ES-I3 (cell line): ENCODE measurements around the gene WRAP73.

Source experiments
- H3K36me3 ChIP-seq: 2 replicates; pipeline ENCODE4 v1.6.1; 2013; ENCODE audit warnings: mild to moderate bottlenecking, low read length, control low read depth, moderate library complexity; ENCODE audit not compliant: insufficient read depth
- H3K4me1 ChIP-seq: 2 replicates; pipeline ENCODE4 v1.6.1; 2013; ENCODE audit warnings: mild to moderate bottlenecking, control low read depth, low read length; ENCODE audit not compliant: insufficient read depth
- H3K9ac ChIP-seq: 2 replicates; pipeline ENCODE4 v1.6.1; 2013; ENCODE audit warnings: low read depth, mild to moderate bottlenecking, low read length, moderate library complexity
- H3K9me3 ChIP-seq: 2 replicates; pipeline ENCODE4 v1.6.1; 2013; ENCODE audit warnings: mild to moderate bottlenecking, low read length, moderate library complexity; ENCODE audit not compliant: control insufficient read depth, insufficient read depth

The WRAP73 gene

DNA sequence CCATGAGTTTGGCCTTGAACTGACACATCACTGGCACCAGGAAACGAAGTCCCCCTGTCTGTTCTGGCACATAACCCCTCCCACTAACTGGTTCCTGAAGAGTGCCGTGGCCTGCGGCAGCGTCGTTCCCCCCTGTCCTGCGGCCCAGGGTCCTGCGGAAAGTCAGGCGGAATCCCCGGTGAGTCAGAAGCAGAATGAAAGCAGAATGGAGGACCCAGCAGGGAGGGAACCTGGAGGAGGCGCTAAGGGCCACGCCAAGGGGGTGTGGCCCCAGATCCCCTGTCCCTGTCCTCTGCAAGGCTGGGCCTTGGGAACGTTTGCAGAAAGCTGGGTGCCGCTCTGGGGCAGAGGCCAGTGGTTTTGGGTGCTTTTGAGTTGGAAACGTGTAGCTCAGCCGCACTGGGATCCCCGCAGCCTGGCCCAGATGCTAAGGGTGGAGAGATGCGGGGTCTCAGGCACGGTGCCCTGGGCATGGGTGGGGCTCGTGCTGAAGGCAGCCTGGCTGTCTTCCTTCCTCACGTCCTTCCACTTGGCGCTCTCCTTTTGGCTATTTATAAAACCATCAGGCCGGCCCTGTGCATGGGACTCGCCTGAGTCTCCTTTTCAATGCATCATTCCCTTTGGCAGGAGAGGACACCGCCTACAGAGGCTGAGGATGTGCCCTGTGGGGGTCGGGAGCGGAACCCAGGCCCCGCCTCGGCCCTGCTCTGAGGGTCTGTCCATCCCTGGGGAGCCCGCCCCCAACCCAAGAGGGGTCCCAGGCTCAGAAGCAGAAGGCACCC is 38.6 kb upstream of the WRAP73 start:
- Histone ChIP-seq H3K9me3 (no peaks in the 10 kb centered on the region), H3K4me1 (peaks cover 16% of the 10 kb centered on the region; the same call in 1 of the 2 replicates), H3K36me3 (no peaks in the 10 kb centered on the region), H3K9ac (no peak overlapping the region)

GRCh38 chr1:3687504-3687903 is 37.6 kb upstream of the WRAP73 start:
- H3K36me3 ChIP-seq: no peaks in the 10 kb centered on the region

GRCh38 chr1:3685906-3686305 is 36.0 kb upstream of the WRAP73 start:
- Histone ChIP-seq H3K9ac (no peak overlapping the region), H3K9me3 (no peaks in the 10 kb centered on the region), H3K4me1 (peaks cover 16% of the 10 kb centered on the region; the same call in 1 of the 2 replicates), H3K36me3 (no peaks in the 10 kb centered on the region)

More at GRCh38 chr1:3687504-3687903, 37.6 kb upstream of the WRAP73 start:
- Histone ChIP-seq H3K4me1 (peaks cover 16% of the 10 kb centered on the region; the same call in 1 of the 2 replicates), H3K9me3 (no peaks in the 10 kb centered on the region), H3K9ac (no peak overlapping the region)

DNA sequence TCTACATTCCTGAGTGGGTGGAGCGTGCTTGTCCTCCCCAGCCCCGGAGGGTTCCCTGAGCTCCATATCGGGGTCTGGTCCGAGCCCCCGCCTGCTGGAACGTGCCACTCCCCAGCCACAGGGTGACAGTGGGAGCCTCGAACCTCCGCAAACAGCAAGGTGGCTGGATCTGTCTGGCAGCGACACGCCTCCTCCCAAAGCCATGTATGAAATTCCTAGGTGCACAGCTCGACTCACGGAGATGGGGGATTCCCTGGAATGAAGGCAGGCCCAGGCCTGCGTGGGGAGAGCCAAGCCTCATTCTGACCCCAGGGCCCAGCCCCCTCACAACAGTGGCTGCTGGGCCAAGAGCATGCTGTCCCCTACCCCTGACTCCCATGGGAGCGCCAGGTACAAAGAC is 35.3 kb upstream of the WRAP73 start:
- H3K9ac ChIP-seq: no peak overlapping the region
- H3K36me3 ChIP-seq: no peaks in the 10 kb centered on the region
- H3K4me1 ChIP-seq: peaks cover 16% of the 10 kb centered on the region; the same call in 1 of the 2 replicates

DNA sequence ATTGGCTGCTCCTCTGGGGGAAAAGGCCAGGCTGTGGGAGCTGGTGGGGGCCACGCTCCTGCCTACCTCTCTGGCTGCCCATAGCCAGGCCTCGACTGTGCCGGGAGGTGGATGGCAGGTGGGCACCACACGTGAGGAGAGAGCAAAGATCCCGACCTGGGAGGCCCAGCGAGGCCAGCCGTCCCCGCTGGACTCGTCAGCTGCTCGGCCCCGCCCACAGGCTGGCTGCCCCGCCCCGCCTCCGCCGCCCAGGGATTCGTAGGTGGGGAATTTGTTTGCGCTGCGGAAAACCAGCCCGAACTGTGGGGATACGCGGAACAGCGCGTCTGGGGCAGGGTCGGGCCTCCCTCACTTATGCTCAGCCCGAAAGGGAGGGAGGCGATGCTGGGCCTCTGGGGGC is 34.1 kb upstream of the WRAP73 start:
- Histone ChIP-seq H3K36me3 (no peaks in the 10 kb centered on the region), H3K4me1 (peaks cover 11% of the 10 kb centered on the region; the same call in 1 of the 2 replicates), H3K9ac (no peak overlapping the region), H3K9me3 (no peaks in the 10 kb centered on the region)

More for the DNA sequence above, 35.3 kb upstream of the WRAP73 start:
- no peaks in the 10 kb centered on the region for H3K9me3 ChIP-seq

DNA sequence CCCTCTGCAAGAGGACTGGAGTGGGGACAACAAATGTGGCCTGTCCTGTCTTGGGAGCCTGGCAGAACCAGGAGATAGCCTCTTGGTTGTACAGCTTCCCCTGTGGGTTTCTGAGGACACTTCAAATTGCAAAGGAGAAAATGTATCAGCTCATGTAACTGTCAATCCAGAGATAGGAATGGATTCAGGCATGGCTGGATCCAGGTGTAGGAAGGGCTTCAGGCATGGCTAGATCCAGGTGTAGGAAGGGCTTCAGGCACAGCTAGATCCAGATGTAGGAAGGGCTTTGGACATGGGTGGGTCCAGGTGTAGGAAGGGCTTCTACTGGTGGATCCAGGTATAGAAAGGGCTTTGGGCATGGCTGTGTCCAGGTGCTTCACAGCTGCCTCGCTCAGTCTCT is 33.3 kb upstream of the WRAP73 start:
- no peaks in the 10 kb centered on the region for H3K9me3 ChIP-seq
- no peak overlapping the region for H3K9ac ChIP-seq
- peaks cover 6% of the 10 kb centered on the region; the same call in 1 of the 2 replicates for H3K4me1 ChIP-seq
- H3K36me3 ChIP-seq: no peaks in the 10 kb centered on the region

- Histone ChIP-seq H3K9ac (no peak overlapping the region), H3K4me1 (no peaks in the 10 kb centered on the region; the same call in 1 of the 2 replicates), H3K9me3 (no peaks in the 10 kb centered on the region), H3K36me3 (no peaks in the 10 kb centered on the region)
Measured at GRCh38 chr1:3681898-3682806, 32.2 kb upstream of the WRAP73 start.

DNA sequence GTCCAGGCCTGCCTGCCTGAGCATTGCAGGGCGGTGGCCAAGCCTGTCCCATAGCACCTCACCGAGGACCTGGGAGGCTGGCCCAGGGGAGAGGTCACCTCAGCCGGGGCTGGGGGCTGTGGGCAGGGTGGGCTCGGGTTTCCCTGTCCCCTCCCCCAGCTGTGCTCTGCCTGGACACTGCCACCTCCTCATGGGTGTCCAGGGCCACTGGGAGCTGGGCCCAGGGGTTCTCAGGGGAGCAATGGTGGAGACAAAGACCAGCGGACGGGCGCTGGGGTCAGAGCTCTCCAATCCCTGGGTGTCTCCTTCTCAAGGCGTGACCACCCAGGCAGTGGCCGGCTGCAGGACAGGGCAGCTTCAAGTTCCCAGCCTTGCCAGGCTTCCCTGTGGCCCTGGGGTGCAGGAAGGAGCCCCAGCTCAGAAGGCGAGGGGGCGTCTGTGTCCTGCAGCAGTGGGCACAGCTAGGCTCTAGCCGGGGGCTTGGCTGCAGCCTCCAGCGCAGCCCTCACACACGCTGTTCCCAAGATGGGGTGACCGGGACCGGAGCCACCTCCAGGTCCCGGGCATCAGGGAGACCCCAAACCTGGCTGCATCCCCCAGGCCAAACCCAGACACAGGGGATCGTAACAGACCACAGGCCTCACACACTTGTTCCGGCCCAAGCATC is 31.5 kb upstream of the WRAP73 start:
- H3K9ac ChIP-seq: no peak overlapping the region
- H3K36me3 ChIP-seq: no peaks in the 10 kb centered on the region
- H3K4me1 ChIP-seq: no peaks in the 10 kb centered on the region; the same call in 1 of the 2 replicates
- H3K9me3 ChIP-seq: no peaks in the 10 kb centered on the region

DNA sequence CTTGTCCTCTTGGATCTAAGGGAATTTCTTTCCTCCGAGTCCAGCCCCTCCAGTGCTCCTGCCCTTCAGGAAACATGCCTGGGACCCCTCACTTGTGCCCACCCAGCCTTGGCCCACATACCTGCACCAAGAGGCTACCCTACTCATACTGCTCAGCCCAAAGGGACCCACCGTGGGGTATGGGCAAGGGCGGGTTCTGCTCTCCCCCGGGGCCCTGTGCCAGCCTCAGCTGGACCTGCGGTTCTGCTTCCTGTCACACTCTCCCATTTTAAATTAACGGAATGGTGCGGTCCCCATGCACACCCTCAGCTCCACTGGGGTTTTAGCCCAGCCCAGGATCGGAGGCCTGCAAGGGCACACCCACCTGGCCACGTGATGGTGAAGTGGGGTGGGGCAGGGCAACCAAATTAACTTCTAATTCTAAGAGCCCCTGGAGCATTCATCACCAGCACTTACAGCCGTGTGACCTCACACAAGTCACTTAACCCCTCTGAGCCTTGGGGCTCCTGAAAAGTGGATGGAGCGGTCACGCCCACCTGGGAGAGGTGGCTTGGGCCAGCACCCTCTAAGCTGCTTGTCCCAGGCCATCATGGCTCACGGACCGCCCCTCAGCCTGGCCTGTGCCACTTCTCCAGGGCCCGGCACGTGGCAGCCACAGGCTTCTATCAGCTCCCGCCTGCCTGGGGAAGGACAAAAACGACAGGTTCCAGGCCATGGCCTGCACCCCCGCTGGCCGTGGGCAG is 30.8 kb upstream of the WRAP73 start:
- Histone ChIP-seq H3K9me3 (no peaks in the 10 kb centered on the region), H3K9ac (no peak overlapping the region), H3K36me3 (no peaks in the 10 kb centered on the region)

GRCh38 chr1:3679799-3680453 is 30.0 kb upstream of the WRAP73 start:
- no peak overlapping the region for H3K9ac ChIP-seq
- no peaks in the 10 kb centered on the region; the same call in 1 of the 2 replicates for H3K4me1 ChIP-seq
- no peaks in the 10 kb centered on the region for H3K36me3 ChIP-seq
- no peaks in the 10 kb centered on the region for H3K9me3 ChIP-seq

More for the DNA sequence above, 30.8 kb upstream of the WRAP73 start:
- H3K4me1 ChIP-seq: no peaks in the 10 kb centered on the region; the same call in 1 of the 2 replicates

- Histone ChIP-seq H3K4me1 (peaks cover 6% of the 10 kb centered on the region; the same call in 1 of the 2 replicates), H3K36me3 (no peaks in the 10 kb centered on the region), H3K9me3 (no peaks in the 10 kb centered on the region), H3K9ac (no peak overlapping the region)
Measured at GRCh38 chr1:3679098-3679555, 29.2 kb upstream of the WRAP73 start.

GRCh38 chr1:3678361-3679097 is 28.6 kb upstream of the WRAP73 start:
- Histone ChIP-seq H3K36me3 (no peaks in the 10 kb centered on the region), H3K4me1 (peaks cover 10% of the 10 kb centered on the region; the same call in 1 of the 2 replicates), H3K9me3 (no peaks in the 10 kb centered on the region), H3K9ac (no peak overlapping the region)
